Measurements from ENCODE around the gene OPN4. TPM values are rescaled to one million over a fixed set of nuclear protein-coding genes. Genes with fewer than 3 reads are reported as not detected.
"Not testable (repeated sequence)": the region's sequence is repeated elsewhere in the genome, so short reads cannot be mapped to it uniquely, and the experiment has no call there.

OPN4 gene
- total RNA-seq, 1 donor from 2014 or later: not detected

DNA sequence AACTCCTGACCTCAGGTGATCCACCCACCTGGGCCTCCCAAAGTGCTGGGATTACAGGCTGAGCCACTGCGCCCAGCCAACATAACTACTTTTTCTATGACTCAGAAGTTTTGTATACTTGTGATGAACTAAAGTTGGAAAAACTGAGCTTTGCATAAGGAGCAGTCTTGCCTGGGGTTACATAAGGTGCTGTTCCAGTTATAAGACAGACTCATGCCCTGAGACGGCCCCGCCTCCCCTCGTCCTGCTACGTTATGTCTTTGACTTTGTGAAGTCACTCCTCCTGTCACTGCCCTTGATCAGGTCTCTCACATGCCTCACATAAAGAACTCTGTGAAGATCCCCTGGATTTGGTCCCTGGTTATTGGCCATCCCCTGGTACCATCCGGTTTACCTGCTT lies 40.4 kb upstream of the OPN4 start:
- no peak for TF ChIP-seq EZH2 (IDR thresholded peaks at IDR 0.05; ENCODE audit: insufficient read depth, low read length)
- TF ChIP-seq, protein P1, sequence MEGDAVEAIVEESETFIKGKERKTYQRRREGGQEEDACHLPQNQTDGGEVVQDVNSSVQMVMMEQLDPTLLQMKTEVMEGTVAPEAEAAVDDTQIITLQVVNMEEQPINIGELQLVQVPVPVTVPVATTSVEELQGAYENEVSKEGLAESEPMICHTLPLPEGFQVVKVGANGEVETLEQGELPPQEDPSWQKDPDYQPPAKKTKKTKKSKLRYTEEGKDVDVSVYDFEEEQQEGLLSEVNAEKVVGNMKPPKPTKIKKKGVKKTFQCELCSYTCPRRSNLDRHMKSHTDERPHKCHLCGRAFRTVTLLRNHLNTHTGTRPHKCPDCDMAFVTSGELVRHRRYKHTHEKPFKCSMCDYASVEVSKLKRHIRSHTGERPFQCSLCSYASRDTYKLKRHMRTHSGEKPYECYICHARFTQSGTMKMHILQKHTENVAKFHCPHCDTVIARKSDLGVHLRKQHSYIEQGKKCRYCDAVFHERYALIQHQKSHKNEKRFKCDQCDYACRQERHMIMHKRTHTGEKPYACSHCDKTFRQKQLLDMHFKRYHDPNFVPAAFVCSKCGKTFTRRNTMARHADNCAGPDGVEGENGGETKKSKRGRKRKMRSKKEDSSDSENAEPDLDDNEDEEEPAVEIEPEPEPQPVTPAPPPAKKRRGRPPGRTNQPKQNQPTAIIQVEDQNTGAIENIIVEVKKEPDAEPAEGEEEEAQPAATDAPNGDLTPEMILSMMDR (IDR thresholded peaks at IDR 0.05; ENCODE audit: insufficient read depth, low read depth, low read length): no peak
- DNase-seq (ENCODE audit: low read depth) (no peak), FAIRE-seq (no peak)
- H3K27me3 Mint-ChIP-seq (ENCODE audit: low read depth, unreplicated experiment): no peaks in the 10 kb centered on the region
- Histone ChIP-seq H3K4me1 (ENCODE audit: insufficient read depth, low read length) (no peaks in the 10 kb centered on the region), H3K79me2 (ENCODE audit: insufficient read depth, low read length) (no peaks in the 10 kb centered on the region), H3K27me3 (ENCODE audit: insufficient read depth, low read length) (no peaks in the 10 kb centered on the region), H3K27ac (ENCODE audit: low read depth, low read length) (no peak overlapping the region), H4K20me1 (ENCODE audit: insufficient read depth, low read length) (no peaks in the 10 kb centered on the region), H2AFZ (ENCODE audit: low read depth, low read length) (no peak overlapping the region), H3K4me2 (ENCODE audit: low read length) (no peak overlapping the region), H3K36me3 (ENCODE audit: insufficient read depth, low read length) (no peaks in the 10 kb centered on the region), H3K4me3 (ENCODE audit: insufficient read depth, low read depth, low read length) (no peak overlapping the region), H3K9me3 (ENCODE audit: insufficient read depth, low read depth, low read length) (no peaks in the 10 kb centered on the region), H3K9ac (ENCODE audit: low read length) (no peak overlapping the region)
- no peak overlapping the region for H3K4me3 Mint-ChIP-seq (ENCODE audit: unreplicated experiment)
- no peak overlapping the region for H3K27ac Mint-ChIP-seq (ENCODE audit: unreplicated experiment)
- H3K36me3 Mint-ChIP-seq (ENCODE audit: low read depth, unreplicated experiment): no peaks in the 10 kb centered on the region
- H3K4me1 Mint-ChIP-seq (ENCODE audit: low read depth, unreplicated experiment): no peaks in the 10 kb centered on the region
- H3K9me3 Mint-ChIP-seq (ENCODE audit: unreplicated experiment): peaks cover 4% of the 10 kb centered on the region

DNA sequence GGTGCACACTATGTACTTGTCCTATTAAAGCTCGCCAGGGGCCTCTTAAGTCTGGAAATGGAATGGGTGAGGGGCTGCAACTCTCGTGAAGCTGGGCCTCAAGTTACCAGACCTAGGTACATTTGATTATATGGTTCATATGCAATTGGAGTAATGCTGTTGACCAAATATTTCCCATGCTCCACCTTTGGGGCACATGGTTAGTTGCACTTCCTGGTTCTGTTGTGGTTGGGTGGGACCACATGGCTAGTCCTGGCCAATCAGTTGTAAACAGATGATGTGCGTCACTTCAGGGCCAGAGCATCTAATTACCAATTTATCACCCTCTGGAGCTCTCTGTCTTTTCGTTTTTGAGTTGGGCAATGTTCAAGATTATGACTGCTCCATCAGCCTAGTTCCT lies 39.5 kb upstream of the OPN4 start:
- no peaks in the 10 kb centered on the region for H3K4me1 ChIP-seq (ENCODE audit: insufficient read depth, low read length)
- H3K27me3 ChIP-seq (ENCODE audit: insufficient read depth, low read length): no peaks in the 10 kb centered on the region
- Mint-ChIP-seq H3K9me3 (ENCODE audit: unreplicated experiment) (peaks cover 4% of the 10 kb centered on the region), H3K4me1 (ENCODE audit: low read depth, unreplicated experiment) (no peaks in the 10 kb centered on the region), H3K4me3 (ENCODE audit: unreplicated experiment) (no peak overlapping the region), H3K27ac (ENCODE audit: unreplicated experiment) (no peak overlapping the region), H3K27me3 (ENCODE audit: low read depth, unreplicated experiment) (no peaks in the 10 kb centered on the region), H3K36me3 (ENCODE audit: low read depth, unreplicated experiment) (no peaks in the 10 kb centered on the region)
- H3K4me2 ChIP-seq (ENCODE audit: low read length): no peak overlapping the region
- H3K9ac ChIP-seq (ENCODE audit: low read length): no peak overlapping the region
- FAIRE-seq (no peak), DNase-seq (ENCODE audit: low read depth) (no peak)
- no peaks in the 10 kb centered on the region for H3K36me3 ChIP-seq (ENCODE audit: insufficient read depth, low read length)
- no peak overlapping the region for H2AFZ ChIP-seq (ENCODE audit: low read depth, low read length)
- no peaks in the 10 kb centered on the region for H3K79me2 ChIP-seq (ENCODE audit: insufficient read depth, low read length)
- H3K9me3 ChIP-seq (ENCODE audit: insufficient read depth, low read depth, low read length): no peaks in the 10 kb centered on the region
- no peak overlapping the region for H3K27ac ChIP-seq (ENCODE audit: low read depth, low read length)
- H4K20me1 ChIP-seq (ENCODE audit: insufficient read depth, low read length): no peaks in the 10 kb centered on the region
- no peak overlapping the region for H3K4me3 ChIP-seq (ENCODE audit: insufficient read depth, low read depth, low read length)
- no peak for TF ChIP-seq EZH2 (IDR thresholded peaks at IDR 0.05; ENCODE audit: insufficient read depth, low read length)
- TF ChIP-seq, protein P1 (IDR thresholded peaks at IDR 0.05; ENCODE audit: insufficient read depth, low read depth, low read length): no peak

GRCh38 chr10:86617278-86617677 lies 37.1 kb upstream of the OPN4 start:
- H3K27me3 Mint-ChIP-seq (ENCODE audit: low read depth, unreplicated experiment); H3K36me3 ChIP-seq (ENCODE audit: insufficient read depth, low read length); H3K4me1 ChIP-seq (ENCODE audit: insufficient read depth, low read length); H3K27ac ChIP-seq (ENCODE audit: low read depth, low read length); H3K9me3 ChIP-seq (ENCODE audit: insufficient read depth, low read depth, low read length); H3K27me3 ChIP-seq (ENCODE audit: insufficient read depth, low read length); H2AFZ ChIP-seq (ENCODE audit: low read depth, low read length); H3K79me2 ChIP-seq (ENCODE audit: insufficient read depth, low read length); H3K36me3 Mint-ChIP-seq (ENCODE audit: low read depth, unreplicated experiment); H3K9me3 Mint-ChIP-seq (ENCODE audit: unreplicated experiment); H3K27ac Mint-ChIP-seq (ENCODE audit: unreplicated experiment); H3K4me3 ChIP-seq (ENCODE audit: insufficient read depth, low read depth, low read length); H4K20me1 ChIP-seq (ENCODE audit: insufficient read depth, low read length); H3K9ac ChIP-seq (ENCODE audit: low read length); H3K4me1 Mint-ChIP-seq (ENCODE audit: low read depth, unreplicated experiment); FAIRE-seq; DNase-seq (ENCODE audit: low read depth); H3K4me2 ChIP-seq (ENCODE audit: low read length); H3K4me3 Mint-ChIP-seq (ENCODE audit: unreplicated experiment): not testable (repeated sequence)

Measured in astrocyte (in vitro differentiated cells and primary cell).